Posterior vena cava (tissue), 2 donors: Measurements from ENCODE around the gene MXRA7. TPM values are rescaled to one million over a fixed set of nuclear protein-coding genes. Genes with fewer than 3 reads are reported as not detected.

Experiments
- DNase-seq: peaks from one replicate; pipeline ENCODE4 v3.0.0-alpha.2; 2020; ENCODE audit warnings: low spot score
- intact Hi-C, 2 donors: fragments of 100-400 bp; cut with DNase I; formaldehyde crosslinking; loops; one replicate each; pipeline versions ENCODE4 v1.14.1 to v1.14.2; 2022 to 2023
- total RNA-seq, 2 donors: library from RNA; stranded (reverse); fragmentation: NEBNext Ultra II Directional; extraction: Animal tissue kit (Norgen Biotek cat#: 25700); gene quantifications; one replicate each; pipeline ENCODE4 v1.2.1, GENCODE V29; 2021
- donor health status: DM: yes; HTN: yes; CAD: no.
- donor health status: DM: yes; HTN: yes; CAD: no.

Gene MXRA7
- total RNA-seq, 2 donors from 2014 or later: 343 to 428 TPM

DNA sequence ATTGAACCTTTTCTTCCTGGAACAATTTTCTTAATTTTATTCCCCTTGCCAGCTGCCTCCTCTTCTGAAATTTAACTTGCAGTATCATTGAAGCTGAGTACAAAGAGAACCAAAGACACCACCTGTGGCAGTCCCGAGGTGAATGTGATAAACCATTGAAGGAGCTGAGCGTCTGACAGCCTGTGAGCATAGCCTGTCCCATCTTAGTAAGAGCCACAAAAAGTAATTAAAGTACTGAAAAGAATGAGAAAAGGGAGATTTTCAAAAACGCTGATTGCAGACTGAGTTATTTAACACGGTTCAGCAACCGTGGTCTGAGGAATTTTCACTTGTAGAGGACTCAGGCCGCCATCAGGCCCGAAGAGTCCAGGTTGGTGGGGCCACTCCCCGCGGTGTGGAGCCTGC lies 40.0 kb downstream of the MXRA7 start:
- DNase-seq: no peak
- intact Hi-C loops: loop anchor here in 1 of 2 donors (5.0 to 10.0 kb wide), 2 partner anchors 896 to 1687 kb away; a partner anchor contains a TSS

DNA sequence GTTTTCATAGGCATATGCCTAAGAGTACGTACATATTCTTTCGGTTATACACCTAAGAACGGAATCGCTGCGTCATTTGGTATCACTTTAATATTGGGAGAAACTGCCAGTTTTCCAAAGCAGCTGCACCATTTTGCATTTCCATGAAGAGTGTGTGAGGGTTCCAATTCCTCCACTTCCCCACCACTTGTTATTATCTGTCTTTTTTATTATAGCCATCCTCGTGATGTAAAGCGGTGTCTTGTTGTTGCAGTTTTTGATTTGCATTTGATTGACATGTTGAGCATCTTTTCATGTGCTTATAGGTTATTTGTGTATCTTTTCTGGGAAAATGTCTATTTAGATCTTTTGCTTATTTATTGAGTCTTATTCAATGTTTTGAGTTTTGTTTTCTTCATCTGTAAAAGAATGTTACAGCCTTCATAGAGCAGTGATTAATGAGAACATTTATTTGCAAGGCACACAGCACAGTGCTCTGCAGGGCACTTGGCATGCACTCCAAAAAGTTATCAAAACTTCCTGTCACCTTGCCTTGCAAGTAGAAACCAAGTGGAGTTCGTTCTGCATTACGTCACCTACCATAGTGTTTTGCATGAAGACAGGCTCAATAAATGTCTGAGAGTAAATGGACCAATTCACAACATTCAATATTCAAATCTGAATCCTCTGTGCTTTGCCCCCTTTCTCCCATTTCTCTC lies 40.6 kb downstream of the MXRA7 start:
- intact Hi-C loops: loop anchor here in 1 of 2 donors (5.0 to 10.0 kb wide), 2 partner anchors 895 to 1687 kb away; a partner anchor contains a TSS
- DNase-seq: no peak

- intact Hi-C loops: no loop called here
- no peak for DNase-seq
Observed at GRCh38 chr17:76667786-76668453, 42.8 kb downstream of the MXRA7 start.

GRCh38 chr17:76667491-76667755 lies 43.3 kb downstream of the MXRA7 start:
- intact Hi-C loops: no loop called here
- DNase-seq: no peak

- intact Hi-C loops: no loop called here
Observed at GRCh38 chr17:76660656-76661042, 50.1 kb downstream of the MXRA7 start.

DNA sequence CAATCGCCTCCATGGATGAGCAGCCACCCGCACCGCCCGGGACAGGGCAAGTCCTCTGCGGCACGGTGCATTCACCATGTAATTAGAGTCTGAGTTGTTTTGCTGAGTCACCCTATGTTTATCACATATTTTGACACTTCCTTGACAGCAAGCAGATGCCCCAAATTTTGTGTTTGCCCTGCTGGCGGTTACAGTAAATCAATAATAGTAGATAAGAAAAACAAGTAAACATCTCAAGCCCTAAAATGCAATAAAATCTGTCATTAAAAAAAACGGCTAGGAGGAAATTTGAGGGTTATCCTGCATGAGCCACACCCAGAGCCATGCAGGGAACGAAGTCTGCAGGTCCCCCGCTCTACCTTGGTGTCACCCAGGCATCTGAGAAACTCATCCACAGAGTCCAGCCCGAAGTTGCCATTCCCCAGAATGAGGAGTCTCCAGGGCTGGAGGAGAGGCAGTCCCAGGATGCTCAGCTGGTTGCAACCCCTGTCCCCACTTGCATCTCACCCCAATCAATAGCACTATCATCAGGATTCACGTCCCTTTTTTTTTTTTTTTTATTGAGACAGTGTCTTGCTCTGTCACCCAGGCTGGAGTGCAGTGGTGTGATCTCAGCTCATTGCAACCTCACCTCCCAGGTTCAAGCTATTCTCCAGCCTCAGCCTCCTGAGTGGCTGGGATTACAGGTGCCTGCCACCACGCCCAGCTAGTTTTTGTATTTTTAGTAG lies 50.7 kb downstream of the MXRA7 start:
- intact Hi-C loops: no loop called here
- DNase-seq: no peak

More at GRCh38 chr17:76660656-76661042, 50.1 kb downstream of the MXRA7 start:
- DNase-seq: no peak

GRCh38 chr17:76658242-76658662 lies 52.5 kb downstream of the MXRA7 start:
- intact Hi-C loops: no loop called here

GRCh38 chr17:76657505-76658241 lies 53.1 kb downstream of the MXRA7 start:
- DNase-seq: no peak
- intact Hi-C loops: no loop called here

More at GRCh38 chr17:76658242-76658662, 52.5 kb downstream of the MXRA7 start:
- no peak for DNase-seq

DNA sequence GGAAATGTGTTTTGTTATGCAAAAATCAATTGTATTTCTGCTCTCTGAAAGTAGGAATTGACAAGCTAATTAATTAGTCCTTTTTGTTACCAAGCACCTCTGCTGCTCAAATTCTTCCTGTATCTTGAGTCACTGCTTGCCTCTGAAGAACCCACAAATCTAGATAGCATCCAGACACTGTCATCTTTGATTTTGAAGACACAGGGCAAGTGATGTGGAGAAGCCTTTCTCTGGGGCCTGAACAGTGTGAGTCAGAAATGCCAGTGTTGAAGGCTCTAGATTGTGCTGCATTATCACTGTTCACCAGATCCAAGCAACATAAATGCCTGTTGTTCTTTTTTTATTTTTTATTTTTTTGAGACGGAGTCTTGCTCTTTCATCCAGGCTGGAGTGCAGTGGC lies 56.4 kb downstream of the MXRA7 start:
- DNase-seq: no peak
- intact Hi-C loops: no loop called here

GRCh38 chr17:76650504-76650903 lies 60.3 kb downstream of the MXRA7 start:
- DNase-seq: no peak
- intact Hi-C loops: no loop called here

DNA sequence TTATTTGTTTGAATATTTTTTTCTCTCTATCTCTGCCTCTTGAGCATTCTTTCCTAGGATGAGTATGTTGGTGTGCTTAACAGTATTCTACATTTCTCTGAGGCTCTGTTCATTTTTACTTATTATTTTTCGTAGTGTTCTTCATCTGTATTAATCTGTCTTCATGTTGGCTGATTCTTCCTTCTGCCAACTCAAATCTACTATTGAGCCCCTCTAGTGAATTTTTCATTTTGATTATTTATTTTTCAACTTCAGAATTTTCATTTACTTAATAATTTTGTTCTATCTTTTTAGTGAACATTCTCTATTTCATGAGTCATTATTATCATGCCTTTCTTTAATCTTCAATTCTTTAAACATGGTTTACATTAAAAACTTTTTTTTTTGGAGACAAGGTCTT lies 64.1 kb downstream of the MXRA7 start:
- DNase-seq: no peak
- intact Hi-C loops: no loop called here

DNA sequence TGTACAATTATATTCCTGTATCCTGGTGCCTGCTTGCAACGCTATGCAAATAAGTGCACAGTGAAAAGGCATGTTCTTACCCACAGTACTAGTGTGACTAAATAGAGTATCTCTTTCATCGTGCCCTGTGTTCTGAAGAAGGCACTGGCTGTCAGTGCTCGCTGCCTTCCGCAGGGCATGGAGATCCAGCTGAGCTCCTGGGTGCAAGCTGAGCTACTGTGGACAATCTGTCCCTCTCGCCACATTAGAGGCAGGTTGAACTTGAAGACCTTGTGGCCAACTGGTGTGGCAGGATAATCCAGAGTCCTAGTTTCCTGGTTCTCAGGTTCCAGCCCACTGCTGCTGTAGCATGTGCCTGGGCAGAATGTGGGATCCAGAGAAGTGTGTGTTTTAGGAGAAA lies 65.3 kb downstream of the MXRA7 start:
- no peak for DNase-seq
- intact Hi-C loops: no loop called here

GRCh38 chr17:76644995-76645394 lies 65.8 kb downstream of the MXRA7 start:
- DNase-seq: no peak
- intact Hi-C loops: no loop called here

GRCh38 chr17:76643553-76644148 lies 67.1 kb downstream of the MXRA7 start, which contains the start of gene ST6GALNAC1:
Gene ST6GALNAC1 (minus strand): TSS chr17:76643757. CDS start chr17:76643638, 119 bp downstream.
- no peak for DNase-seq
- intact Hi-C loops: no loop called here

DNA sequence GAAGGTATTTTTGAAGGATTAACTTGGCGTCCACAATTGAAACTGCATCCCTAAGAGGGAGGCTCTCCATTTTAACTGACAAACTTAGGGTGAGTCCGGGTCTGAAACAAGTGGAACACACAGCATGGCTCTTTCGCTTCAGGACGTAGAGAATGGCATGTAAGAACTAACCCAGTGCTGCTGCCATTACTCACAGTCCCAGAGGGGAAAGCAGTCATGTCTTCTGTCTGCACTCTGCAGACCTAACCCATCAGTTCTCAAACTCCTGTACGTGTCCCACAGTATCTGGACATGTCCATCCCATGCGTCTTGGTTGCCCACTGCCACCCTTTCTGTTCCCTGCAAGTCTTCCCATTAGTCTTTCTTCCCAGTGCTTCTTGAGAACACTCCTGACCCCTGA lies 67.8 kb downstream of the MXRA7 start:
- intact Hi-C loops: no loop called here
- DNase-seq: no peak

GRCh38 chr17:76642032-76642561 lies 68.7 kb downstream of the MXRA7 start:
- intact Hi-C loops: no loop called here
- no peak for DNase-seq

- no peak for DNase-seq
- intact Hi-C loops: no loop called here
Observed at GRCh38 chr17:76641501-76641900, 69.3 kb downstream of the MXRA7 start.

- intact Hi-C loops: no loop called here
- no peak for DNase-seq
Observed at GRCh38 chr17:76640550-76641380, 70.0 kb downstream of the MXRA7 start.
